K562 treated with DMSO at 1 percent for 48 hours (cell line): ENCODE measurements around the gene LMAN1L. TPM values are rescaled to one million over a fixed set of nuclear protein-coding genes. Genes with fewer than 3 reads are reported as not detected.

Experiments used
- total RNA-seq: library from RNA; unstranded; fragments of 300-600 nt; gene quantifications from 2 replicates; pipeline ENCODE4 v1.2.3, GENCODE V29; 2022; ENCODE audit warnings: low replicate concordance; ENCODE audit errors: extremely low read depth

The LMAN1L gene
- total RNA-seq: not detected in 2 replicates

GRCh38 chr15:74812533-74812932 lies at the start of gene LMAN1L:
TSS of gene LMAN1L (plus strand) at chr15:74812835. CDS start at chr15:74812855, 20 bp downstream.

GRCh38 chr15:74781431-74782258 lies 31.0 kb upstream of the LMAN1L start, which contains the start of gene CSK:
TSS of gene CSK (plus strand) at chr15:74782080. CDS start at chr15:74798298, 16,218 bp downstream.

GRCh38 chr15:74826364-74826819 lies 13.8 kb downstream of the LMAN1L start, which contains the start of gene CPLX3:
TSS of gene CPLX3 (plus strand) at chr15:74826627. CDS start at chr15:74826704, 77 bp downstream.

GRCh38 chr15:74842581-74843444 lies 30.2 kb downstream of the LMAN1L start, which contains the start of gene ULK3:
TSS of gene ULK3 (minus strand) at chr15:74843156. CDS start at chr15:74843105, 51 bp downstream.

GRCh38 chr15:74873036-74873755 lies 60.6 kb downstream of the LMAN1L start, which contains the start of gene SCAMP2:
TSS of gene SCAMP2 (minus strand) at chr15:74873365. CDS start at chr15:74873255, 110 bp downstream.

Other genes starting within 250 kb of the LMAN1L start
- not detected in 2 replicates for gene CLK3, start 197.0 kb upstream of the LMAN1L start, total RNA-seq
- gene EDC3, start 116.8 kb upstream of the LMAN1L start, total RNA-seq: not detected in 2 replicates
- not detected in 2 replicates for gene CYP1A1, start 87.3 kb upstream of the LMAN1L start, total RNA-seq
- gene CYP1A2, start 64.0 kb upstream of the LMAN1L start, total RNA-seq: not detected in 2 replicates
- gene CSK, start 30.8 kb upstream of the LMAN1L start, total RNA-seq: not detected in 2 replicates
- not detected in 2 replicates for gene CPLX3, start 13.8 kb downstream of the LMAN1L start, total RNA-seq
- gene ULK3, start 30.3 kb downstream of the LMAN1L start, total RNA-seq: not detected in 2 replicates
- gene SCAMP2, start 60.5 kb downstream of the LMAN1L start, total RNA-seq: not detected in 2 replicates
- not detected in 2 replicates for gene MPI, start 77.2 kb downstream of the LMAN1L start, total RNA-seq
- gene FAM219B, start 94.0 kb downstream of the LMAN1L start, total RNA-seq: not detected in 2 replicates
- gene COX5A, start 125.2 kb downstream of the LMAN1L start, total RNA-seq: not detected in 2 replicates
- gene RPP25, start 143.9 kb downstream of the LMAN1L start, total RNA-seq: not detected in 2 replicates
- not detected in 2 replicates for gene SCAMP5, start 182.7 kb downstream of the LMAN1L start, total RNA-seq
- not detected in 2 replicates for gene PPCDC, start 210.8 kb downstream of the LMAN1L start, total RNA-seq